Stimulated activated CD8-positive, alpha-beta memory T cell treated with anti-CD3 and anti-CD28 coated beads, Interleukin-4, amount 100 ng/mL, for 1 hour (primary cell): Measurements from ENCODE around the gene PCMT1.
"Not testable (repeated sequence)": the region's sequence is repeated elsewhere in the genome, so short reads cannot be mapped to it uniquely, and the experiment has no call there.

Experiments used
- DNase-seq, 2 donors: peaks; one replicate each; pipeline ENCODE4 v3.0.0-alpha.2; 2020; ENCODE audit warnings: low read depth in 2 of 2, low spot score in 1 of 2

Gene PCMT1

DNA sequence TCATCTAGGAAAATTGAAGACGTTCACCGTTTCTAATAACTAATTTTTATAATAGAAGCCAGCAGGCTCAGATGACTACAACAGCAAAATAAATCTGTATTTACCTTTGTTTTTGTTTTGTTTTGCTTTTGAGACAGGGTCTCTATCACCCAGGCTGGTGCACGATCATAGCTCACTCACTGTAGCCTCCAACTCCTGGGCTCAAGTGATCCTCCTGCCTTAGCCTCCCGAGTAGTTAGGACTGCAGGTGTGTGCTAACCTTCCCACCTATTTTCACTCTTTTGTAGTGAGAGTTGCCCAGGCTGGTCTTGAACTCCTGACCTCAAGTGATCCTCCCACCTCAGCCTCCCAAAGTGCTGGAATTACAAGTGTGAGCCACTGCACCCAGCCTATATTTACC lies 104.5 kb downstream of the PCMT1 start:
- DNase-seq: not testable (repeated sequence)

DNA sequence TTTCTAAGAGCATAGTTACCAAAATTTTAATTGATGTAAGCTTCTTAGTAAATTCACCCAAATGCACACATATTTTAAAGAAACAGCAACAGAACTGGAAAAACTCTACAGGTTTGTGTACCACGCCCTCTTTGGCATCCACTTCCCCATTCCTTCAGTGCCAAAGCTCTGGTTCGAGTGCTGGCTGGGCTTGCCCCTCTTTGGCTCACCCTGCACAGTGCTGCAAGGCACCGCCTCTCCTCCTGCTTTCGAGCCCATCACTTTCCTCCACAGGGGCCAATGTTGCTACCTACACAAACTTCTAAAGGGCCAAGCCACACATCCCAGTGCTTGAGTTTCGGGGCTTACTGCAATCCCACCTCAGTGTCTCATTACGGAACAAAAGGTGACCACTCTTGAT lies 105.0 kb downstream of the PCMT1 start:
- no peak for DNase-seq

DNA sequence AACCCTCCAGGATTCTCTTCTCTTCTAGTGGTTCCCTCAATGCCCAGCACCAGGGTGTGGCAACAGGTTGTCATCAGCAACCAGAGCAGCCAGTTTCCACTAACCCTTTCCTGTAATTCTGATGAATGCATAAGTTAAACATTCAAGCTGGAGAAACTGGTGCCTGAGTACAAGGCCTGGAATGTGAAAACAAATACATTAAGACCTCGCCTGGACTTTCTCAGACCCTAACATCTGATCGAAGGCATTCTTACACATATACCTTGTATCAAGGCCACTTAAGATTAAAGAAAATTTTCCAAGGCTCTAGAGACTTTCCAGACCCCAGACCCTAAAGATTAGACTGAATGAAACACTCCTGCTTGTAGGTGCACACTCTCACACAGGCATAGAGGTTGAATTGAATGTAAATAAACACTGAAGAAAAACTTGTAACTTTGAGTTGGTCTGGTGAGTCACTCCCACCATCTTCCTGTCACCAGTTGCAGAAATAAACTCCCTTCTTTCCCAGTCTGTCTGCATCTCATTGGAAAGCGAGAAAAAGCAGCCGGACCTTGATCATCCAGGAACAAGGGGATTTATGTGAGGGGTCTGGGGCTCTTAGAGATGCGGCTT lies 105.6 kb downstream of the PCMT1 start:
- no peak for DNase-seq

GRCh38 chr6:149855741-149856140 lies 106.2 kb downstream of the PCMT1 start:
- DNase-seq: no peak

GRCh38 chr6:149856256-149856994 lies 106.9 kb downstream of the PCMT1 start:
- DNase-seq: no peak

GRCh38 chr6:149857541-149857940 lies 108.0 kb downstream of the PCMT1 start:
- no peak for DNase-seq

DNA sequence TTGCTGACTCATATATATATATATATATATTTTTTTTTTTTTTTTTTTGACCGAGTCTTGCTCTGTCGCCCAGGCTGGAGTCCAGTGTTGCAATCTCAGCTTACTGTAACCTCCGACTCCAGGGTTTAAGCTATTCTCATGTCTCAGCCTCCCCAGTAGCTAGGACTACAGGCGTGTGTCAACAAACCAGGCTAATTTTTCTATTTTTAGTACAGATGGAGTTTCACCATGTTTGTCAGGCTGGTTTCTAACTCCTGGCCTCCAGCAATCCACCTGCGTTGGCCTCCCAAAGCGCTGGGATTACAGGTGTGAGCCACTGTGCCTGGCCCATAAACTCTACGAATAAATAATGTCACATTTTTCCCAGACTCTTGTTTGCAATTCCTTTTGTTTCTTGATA lies 109.8 kb downstream of the PCMT1 start:
- DNase-seq: no peak

DNA sequence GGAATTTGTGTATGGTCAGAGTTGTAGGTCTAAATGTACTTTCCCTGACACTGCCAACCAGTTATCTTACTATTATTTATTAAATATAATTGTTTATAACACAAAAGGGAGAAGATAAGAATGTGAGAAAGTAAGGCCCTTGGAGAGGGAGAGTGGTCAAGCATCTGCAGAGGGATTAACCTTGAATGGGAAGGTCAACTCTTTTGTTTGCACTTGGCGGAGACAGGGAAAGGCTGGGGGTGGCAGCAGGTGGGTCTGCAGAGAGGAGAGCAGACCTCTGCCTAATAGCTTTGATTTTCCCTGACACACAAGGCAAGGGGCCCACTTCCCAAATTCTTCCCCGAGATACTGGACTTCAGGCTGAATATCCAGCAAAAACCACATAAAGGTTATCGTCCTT lies 110.4 kb downstream of the PCMT1 start:
- DNase-seq: no peak

GRCh38 chr6:149860513-149860833 lies 110.9 kb downstream of the PCMT1 start:
- DNase-seq: no peak
